ENCODE measurements around the gene ASIC2.

Gene ASIC2

DNA sequence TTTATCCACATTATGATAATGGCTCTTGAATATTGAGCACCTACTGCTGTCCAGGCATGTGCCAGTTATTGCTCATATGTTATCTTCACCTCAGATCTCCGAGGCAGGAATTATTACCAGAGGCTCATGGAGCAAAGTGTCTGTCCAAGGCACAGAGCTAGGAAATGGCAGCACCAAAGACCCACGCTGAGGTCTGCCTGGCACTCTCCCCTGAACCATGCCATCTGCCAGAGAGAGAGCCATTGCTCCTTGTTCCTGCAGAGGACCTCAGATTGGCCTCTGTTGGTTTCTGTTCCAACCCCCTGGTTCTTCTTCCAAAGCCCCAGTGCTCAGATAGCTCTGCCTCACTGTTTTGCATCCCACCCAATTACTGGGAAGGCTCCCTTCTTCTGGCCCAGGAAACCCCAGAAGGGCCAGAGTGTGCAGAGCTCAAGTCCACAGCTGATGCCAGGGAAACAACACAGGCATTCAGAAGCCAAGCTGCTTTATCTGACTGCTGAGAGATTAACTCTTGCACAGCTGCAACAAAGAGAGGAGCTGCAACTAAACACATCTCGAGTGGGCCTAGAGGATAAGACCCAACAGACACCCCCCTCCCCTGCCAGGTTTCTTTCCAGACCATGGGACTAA, 5.9 kb downstream of the ASIC2 start:
- DNase-seq = no peak

- no peak for DNase-seq
Measured at GRCh38 chr17:33285413-33285812, 7.7 kb downstream of the ASIC2 start.

DNA sequence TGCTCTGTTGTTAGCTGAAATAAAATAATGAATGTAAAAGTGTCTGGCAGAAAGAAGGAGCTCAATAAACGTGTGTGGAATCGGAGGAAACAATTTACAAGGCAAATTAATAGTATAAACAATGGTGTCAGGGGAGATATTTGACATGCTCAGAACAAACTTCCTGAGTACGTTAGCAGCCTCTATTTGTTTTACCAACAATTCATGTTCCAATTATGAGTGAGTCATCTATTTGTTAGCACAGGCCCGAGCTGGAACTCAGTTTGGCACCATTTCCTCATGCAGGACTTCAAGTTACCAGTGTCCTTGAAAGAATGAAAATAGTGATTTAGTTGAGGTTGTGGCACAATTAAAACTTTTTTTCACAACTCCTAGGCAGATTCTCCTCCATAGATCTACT, 9.1 kb downstream of the ASIC2 start:
- no peak for DNase-seq

- DNase-seq = no peak
Measured at GRCh38 chr17:33280162-33280943, 12.7 kb downstream of the ASIC2 start.

DNA sequence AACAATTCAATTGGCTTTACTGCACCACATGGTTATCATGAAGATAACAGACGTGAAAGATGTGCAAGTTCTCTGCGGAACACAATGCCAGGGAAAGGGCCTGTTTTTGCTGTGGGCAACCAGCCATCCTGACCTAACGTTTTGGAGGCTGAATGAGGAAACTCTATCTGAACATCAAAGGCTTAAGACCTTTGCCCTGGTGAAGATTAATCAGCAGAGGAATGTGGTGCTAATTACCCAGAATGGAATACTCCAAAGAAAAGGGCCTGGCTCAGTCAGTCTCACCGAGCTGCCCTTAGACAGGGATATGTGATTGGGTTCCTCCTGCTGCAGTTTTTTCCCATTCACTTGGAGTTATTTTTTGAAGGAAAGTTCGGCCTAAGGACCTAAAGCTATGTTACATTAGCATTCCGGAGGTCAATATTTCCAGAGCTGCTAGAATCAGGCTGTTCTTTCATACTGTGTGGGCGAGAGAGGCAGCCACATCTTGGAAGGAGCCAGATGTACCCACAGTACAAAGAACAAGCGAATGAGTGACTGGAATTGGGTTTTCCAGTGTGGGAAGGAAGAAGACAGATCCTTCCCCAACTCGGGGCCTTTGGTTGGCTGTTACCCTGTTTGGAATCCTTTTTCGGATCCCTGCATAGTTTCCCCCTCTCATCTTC, 15.5 kb downstream of the ASIC2 start:
- no peak for DNase-seq

GRCh38 chr17:33273743-33274410, 19.2 kb downstream of the ASIC2 start:
- DNase-seq = no peak

DNA sequence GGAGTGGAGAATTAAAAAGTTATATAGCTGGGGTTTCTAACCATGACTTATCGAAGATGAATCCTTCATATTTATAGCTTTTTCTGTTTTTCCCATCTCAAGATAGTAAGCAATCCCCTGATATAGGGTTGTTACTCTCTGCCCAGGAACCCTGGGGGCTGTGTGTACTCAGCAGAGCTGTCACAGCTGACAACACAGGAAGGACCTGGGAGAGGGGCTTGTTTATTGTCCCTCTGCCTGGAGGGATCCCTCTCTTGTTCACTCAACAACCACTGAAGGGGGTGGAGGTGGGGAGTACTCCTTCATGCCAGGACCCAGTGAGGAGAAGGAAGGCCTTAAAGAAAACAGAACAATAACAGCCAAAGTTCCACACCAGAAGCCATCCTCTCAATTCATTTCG, 19.8 kb downstream of the ASIC2 start:
- DNase-seq = no peak

DNA sequence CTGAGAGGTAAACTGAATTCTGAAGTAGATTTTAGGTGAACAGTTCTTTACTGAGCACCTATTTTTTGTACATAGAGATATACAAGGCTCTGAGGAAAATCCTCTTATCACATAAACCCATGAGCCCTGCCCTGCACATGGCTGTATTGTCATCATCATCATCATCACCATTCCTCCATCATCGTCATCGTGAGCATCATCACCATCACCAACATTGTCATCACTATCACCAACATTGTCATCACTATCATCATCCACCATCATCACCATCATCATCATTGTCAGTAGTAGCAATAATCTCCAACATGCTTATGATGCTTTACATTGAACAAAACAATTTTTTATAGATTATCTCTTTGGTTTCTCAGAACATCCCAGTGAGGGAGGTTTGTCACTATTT, 20.7 kb downstream of the ASIC2 start:
- no peak for DNase-seq

DNA sequence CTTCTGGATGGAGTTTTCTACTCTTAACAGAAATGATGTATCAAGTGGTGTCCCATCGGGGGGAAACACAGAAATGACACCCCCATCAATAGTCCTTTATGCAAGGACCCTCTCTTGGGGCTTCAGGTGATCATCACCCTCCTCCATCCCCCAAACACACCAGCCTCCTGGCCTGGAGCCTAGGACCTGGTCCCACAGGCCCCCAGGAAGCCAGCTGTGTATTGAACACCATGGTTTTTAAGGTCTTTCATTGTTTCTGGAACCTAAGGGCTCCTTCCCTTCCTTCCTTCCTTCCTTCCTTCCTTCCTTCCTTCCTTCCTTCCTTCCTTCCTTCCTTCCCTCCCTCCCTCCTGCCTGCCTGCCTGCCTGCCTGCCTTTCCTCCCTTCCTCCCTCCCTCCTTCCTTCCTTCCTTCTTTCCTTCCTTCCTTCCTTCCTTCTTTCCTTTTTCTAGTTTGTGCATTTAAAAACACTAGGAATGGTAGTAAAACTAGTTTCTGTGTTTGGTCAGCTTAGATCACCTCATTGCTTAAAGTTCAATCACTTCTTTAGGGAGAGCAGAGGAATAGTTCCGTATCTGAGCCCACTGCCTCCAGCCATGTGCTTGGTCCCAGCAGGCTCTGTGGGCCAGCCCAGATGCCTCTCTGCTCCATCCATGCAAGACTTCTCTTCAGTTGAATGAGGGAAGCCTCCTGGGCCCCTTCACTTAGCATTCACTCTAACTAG, 23.6 kb downstream of the ASIC2 start:
- DNase-seq = no peak

DNA sequence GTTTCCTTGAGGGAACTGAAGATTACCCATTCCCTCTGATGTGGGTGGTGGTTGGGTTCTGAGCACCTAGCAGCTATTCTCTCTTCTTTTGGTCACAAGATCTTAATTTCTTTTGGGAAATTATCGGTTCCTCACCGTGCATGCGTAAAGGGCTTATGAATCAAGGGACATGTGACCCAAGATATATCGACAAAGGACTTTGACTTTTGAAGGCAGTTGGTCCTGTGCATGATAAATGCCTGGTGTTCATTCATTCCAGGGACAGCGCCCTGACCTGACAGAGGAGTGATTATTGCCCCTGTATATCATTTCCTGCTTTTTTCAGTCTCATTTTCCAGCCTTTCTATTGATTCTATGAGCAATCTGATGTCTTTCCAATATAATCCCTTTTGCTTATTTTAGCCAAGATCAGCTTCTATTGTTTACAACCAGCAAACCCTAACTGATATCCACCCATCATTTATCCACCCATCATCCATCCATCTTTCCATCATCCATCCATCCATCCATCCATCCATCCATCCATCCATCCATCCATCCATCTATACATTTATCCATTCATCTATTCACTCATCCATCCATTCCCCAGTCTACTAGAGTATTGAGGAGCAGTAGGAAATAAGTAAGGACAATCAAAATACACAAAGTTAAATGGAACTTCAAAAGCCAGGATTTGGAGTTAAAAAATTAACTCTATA, 25.1 kb downstream of the ASIC2 start:
- DNase-seq = no peak

DNA sequence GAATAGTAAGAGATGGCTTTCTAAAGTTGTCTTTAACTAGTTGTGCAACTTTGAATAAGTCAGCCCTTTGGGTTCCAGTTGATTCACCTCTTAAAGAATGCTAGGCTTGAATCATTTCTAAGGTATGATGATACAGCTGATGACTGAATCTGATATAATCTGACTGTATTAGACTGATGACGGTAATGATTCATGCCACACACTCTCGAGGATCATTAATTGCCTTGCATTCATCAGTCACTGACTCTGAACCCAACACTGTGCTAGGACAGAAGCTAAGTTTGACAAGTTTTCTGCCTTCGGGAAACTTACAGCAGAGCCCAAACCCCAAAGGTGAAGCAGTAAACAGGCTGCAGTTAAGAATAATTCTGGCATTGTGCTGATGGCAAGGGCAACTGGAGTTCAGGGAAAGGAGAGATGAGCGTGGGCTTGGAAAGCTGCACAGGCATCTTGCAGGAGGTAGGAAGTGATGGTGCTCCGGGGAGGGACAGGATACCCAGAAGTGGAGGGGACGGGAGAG, 25.8 kb downstream of the ASIC2 start:
- no peak for DNase-seq

- no peak for DNase-seq
Measured at GRCh38 chr17:33266611-33267010, 26.5 kb downstream of the ASIC2 start.

DNA sequence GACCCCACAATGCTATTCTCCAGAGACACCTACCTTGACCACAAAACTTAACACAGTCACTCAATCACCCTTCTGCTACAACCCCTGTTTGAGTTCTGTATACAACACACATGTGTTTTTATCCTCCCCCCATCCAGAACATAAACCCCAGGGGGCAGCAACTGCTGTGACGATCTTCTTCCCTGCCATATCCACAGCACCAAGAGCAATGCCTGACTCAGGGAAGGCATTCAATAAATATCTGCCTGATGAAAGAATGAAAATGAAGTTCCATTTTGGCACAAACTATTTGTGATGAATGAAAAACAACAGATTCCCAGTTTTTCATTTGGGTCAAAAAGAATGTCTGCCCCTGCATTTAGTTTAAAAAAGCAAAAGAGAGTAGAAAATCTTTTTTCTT, 27.0 kb downstream of the ASIC2 start:
- no peak for DNase-seq

GRCh38 chr17:33263396-33263795, 29.7 kb downstream of the ASIC2 start:
- no peak for DNase-seq

GRCh38 chr17:33262266-33263123, 30.6 kb downstream of the ASIC2 start:
- DNase-seq = no peak

DNA sequence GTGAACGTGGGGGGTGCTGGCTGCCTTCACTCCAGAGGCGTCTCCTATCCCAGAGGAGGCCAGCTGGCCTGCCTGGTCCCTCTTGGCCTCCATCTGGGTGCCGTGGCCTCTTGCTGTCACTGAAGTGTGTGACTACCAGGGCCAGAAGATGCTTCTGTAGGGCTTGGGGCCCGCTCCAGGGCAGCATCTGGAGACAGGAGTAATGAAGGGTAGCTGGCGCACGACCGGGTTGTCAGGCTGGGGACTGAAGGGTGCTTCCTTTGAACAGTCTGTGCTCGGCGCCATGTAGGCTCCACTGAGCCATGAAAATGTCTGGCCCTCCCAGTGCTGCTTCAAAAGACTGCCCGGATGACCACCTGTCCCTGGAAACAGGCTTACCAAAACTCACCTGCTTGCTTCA, 31.3 kb downstream of the ASIC2 start:
- DNase-seq = no peak

DNA sequence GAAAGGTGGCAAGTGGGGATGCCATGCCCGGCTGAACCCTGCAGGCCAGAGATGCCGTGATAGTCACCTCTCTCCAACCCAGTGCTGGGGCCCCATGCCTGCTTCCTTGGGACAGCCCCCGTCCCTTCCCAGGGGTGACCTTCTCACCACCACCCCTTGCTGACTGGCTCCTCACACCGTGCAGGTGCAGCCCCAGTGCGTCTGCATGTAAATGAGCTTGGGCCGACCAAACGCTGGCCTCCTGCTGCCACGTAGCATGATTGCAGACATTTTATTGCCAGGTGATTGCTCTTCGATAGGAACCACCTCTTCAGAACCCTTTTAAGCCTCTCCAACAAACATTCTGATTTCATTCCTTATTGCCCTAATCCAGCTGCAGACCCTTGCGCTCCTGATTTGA, 32.5 kb downstream of the ASIC2 start:
- no peak for DNase-seq

GRCh38 chr17:33258296-33258695, 34.8 kb downstream of the ASIC2 start:
- DNase-seq = no peak

GRCh38 chr17:33245183-33245582, 47.9 kb downstream of the ASIC2 start:
- no peak for DNase-seq

DNA sequence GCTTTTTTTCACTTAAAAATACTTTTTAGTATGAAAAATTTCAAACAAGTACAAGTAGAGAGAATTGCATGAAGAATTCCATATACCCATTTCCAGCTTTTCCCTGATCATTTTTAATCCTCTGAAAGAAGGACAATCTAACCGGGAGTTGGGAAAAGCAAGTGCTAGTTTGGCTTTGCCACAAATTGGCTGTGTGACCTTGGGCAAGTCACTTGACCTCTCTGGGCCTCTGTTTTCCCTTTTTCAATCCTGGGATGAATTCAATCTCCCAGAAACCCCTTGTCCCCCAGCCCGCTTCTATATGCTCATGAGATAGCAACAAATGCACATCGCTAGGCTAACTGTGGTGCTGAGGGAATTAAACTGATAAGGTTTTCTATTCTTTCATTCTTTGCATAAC, 49.4 kb downstream of the ASIC2 start:
- no peak for DNase-seq

All from suppressor macrophage treated with lipopolysaccharide for 4 hours (primary cell).